A673 (cell line): ENCODE measurements around the gene SLC4A4. TPM values are rescaled to one million over a fixed set of nuclear protein-coding genes. Genes with fewer than 3 reads are reported as not detected.

ENCODE experiments used
- BruUV-seq: library from RNA; stranded (reverse); fragments of 400-500 nt; replicated peaks from 2 replicates; lab custom pipeline; 2021; lab: Mats Ljungman, UMichigan
- CTCF ChIA-PET: fragments of 300-600 bp; sonication (Branson Sonifier 250); formaldehyde crosslinking; loops from one replicate; lab custom pipeline; 2022; ENCODE audit warnings: antibody characterized with exemption; lab: Charles Lee
- POLR2A ChIA-PET: fragments of 300-600 bp; sonication (Branson Sonifier 250); formaldehyde crosslinking; loops from one replicate; lab custom pipeline; 2022; ENCODE audit warnings: antibody characterized with exemption; ENCODE audit not compliant: low non-redundant PET; lab: Charles Lee
- DNase-seq: peaks from one replicate; pipeline ENCODE4 v3.0.0-alpha.2; 2015; ENCODE audit warnings: low spot score
- H3K27ac ChIP-seq: fragments of 200-600 bp; sonication (generic); 2 replicates; pipeline ENCODE4 v1.5.1; 2016; ENCODE audit warnings: mixed run types, low read depth, mild to moderate bottlenecking, mixed read lengths, antibody characterized with exemption, low read length; ENCODE audit not compliant: poor library complexity, severe bottlenecking
- H3K27me3 ChIP-seq: fragments of 200-600 bp; sonication (generic); replicated peaks from 2 replicates; pipeline ENCODE4 v1.6.1; 2017; ENCODE audit warnings: mixed run types, low read depth, mild to moderate bottlenecking, mixed read lengths, antibody characterized with exemption, low read length; ENCODE audit not compliant: insufficient read depth, poor library complexity
- H3K36me3 ChIP-seq: fragments of 200-600 bp; sonication (generic); 2 replicates; pipeline ENCODE4 v1.6.1; 2016; ENCODE audit warnings: mixed run types, mild to moderate bottlenecking, mixed read lengths, antibody characterized with exemption, low read length; ENCODE audit not compliant: insufficient read depth, poor library complexity, severe bottlenecking
- H3K4me1 ChIP-seq: fragments of 200-600 bp; sonication (generic); 2 replicates; pipeline ENCODE4 v1.6.1; 2017; ENCODE audit warnings: mixed run types, mild to moderate bottlenecking, mixed read lengths, antibody characterized with exemption, low read length; ENCODE audit not compliant: insufficient read depth, poor library complexity, severe bottlenecking
- H3K4me3 ChIP-seq: fragments of 200-600 bp; sonication (generic); 2 replicates; pipeline ENCODE4 v1.5.1; 2016; ENCODE audit warnings: low read depth, mixed run types, mild to moderate bottlenecking, mixed read lengths, low read length; ENCODE audit not compliant: poor library complexity, severe bottlenecking
- H3K9me3 ChIP-seq: fragments of 200-600 bp; sonication (generic); 2 replicates; pipeline ENCODE4 v1.6.1; 2016; ENCODE audit warnings: mixed run types, low read depth, mild to moderate bottlenecking, mixed read lengths, antibody characterized with exemption, low read length; ENCODE audit not compliant: poor library complexity, severe bottlenecking
- CTCF ChIP-seq: fragments of 300-800, 200-600 bp; sonication (generic); conservative IDR thresholded peaks from 2 replicates; pipeline ENCODE4 v1.5.1; 2017; ENCODE audit warnings: low read depth, mild to moderate bottlenecking, antibody characterized with exemption, low read length, moderate library complexity, mixed read lengths
- EZH2 ChIP-seq: fragments of 200-600 bp; sonication (generic); IDR thresholded peaks from 2 replicates; pipeline ENCODE4 v1.6.1; 2017; ENCODE audit warnings: borderline replicate concordance, low read depth, mild to moderate bottlenecking, mixed read lengths, antibody characterized with exemption, low read length; ENCODE audit not compliant: poor library complexity, severe bottlenecking
- intact Hi-C: fragments of 100-400 bp; cut with micrococcal nuclease; formaldehyde crosslinking; loops from one replicate; pipeline ENCODE4 v1.10.0; 2022; ENCODE audit not compliant: unreplicated experiment
- total RNA-seq: library from RNA; stranded (reverse); gene quantifications from 2 replicates; pipeline ENCODE4 v1.2.3, GENCODE V29; 2021

Gene SLC4A4
- total RNA-seq, 1 experiment from 2014 or later = 1.2 TPM

GRCh38 chr4:71356924-71357663 lies 18.3 kb downstream of the SLC4A4 start:
- ChIA-PET CTCF (no interaction called here), POLR2A (no interaction called here)
- DNase-seq = no peak
- Histone ChIP-seq H3K27me3 (no peaks in the 10 kb centered on the region), H3K27ac (no peak overlapping the region), H3K36me3 (no peaks in the 10 kb centered on the region), H3K4me1 (no peaks in the 10 kb centered on the region), H3K4me3 (no peak overlapping the region), H3K9me3 (no peaks in the 10 kb centered on the region)
- no TSS peak for BruUV-seq
- intact Hi-C loops = no loop called here
- TF ChIP-seq CTCF (no peak), EZH2 (no peak)

- no TSS peak for BruUV-seq
- Histone ChIP-seq H3K4me1 (no peaks in the 10 kb centered on the region), H3K27me3 (no peaks in the 10 kb centered on the region), H3K9me3 (no peaks in the 10 kb centered on the region), H3K36me3 (no peaks in the 10 kb centered on the region), H3K27ac (no peak overlapping the region), H3K4me3 (no peak overlapping the region)
- DNase-seq = no peak
- no peak for TF ChIP-seq CTCF
- TF ChIP-seq EZH2 = no peak
- intact Hi-C loops = no loop called here
- CTCF ChIA-PET = no interaction called here
- POLR2A ChIA-PET = no interaction called here
These were observed 22.0 kb downstream of the SLC4A4 start for GRCh38 chr4:71360844-71361243.

GRCh38 chr4:71361476-71361875 lies 22.7 kb downstream of the SLC4A4 start:
- TF ChIP-seq CTCF (no peak), EZH2 (no peak)
- intact Hi-C loops = no loop called here
- no peaks in the 10 kb centered on the region for H3K27me3 ChIP-seq
- no peak overlapping the region for H3K4me3 ChIP-seq
- DNase-seq = no peak
- ChIA-PET POLR2A (no interaction called here), CTCF (no interaction called here)
- no peaks in the 10 kb centered on the region for H3K9me3 ChIP-seq
- no TSS peak for BruUV-seq
- H3K27ac ChIP-seq = no peak overlapping the region
- H3K4me1 ChIP-seq = no peaks in the 10 kb centered on the region
- H3K36me3 ChIP-seq = no peaks in the 10 kb centered on the region
